ENCODE data around the gene ERCC2.

Gene ERCC2

GRCh38 chr19:45344621-45345505 is 25.5 kb downstream of the ERCC2 start:
- Histone ChIP-seq H3F3A (ENCODE audit: control insufficient read depth, insufficient read depth) (no peaks in the 10 kb centered on the region), H3K27me3 (ENCODE audit: control insufficient read depth, low read length) (no peaks in the 10 kb centered on the region), H3K36me3 (ENCODE audit: control insufficient read depth, low read length) (no peaks in the 10 kb centered on the region), H3K27ac (ENCODE audit: low read depth, low read length) (no peak overlapping the region), H3K4me1 (ENCODE audit: control insufficient read depth, low read length) (peaks cover 6% of the 10 kb centered on the region), H4K20me1 (ENCODE audit: control insufficient read depth, insufficient read depth, low read depth, low read length) (no peaks in the 10 kb centered on the region), H3K9me3 (ENCODE audit: control insufficient read depth, insufficient read depth, low read length) (no peaks in the 10 kb centered on the region), H3K79me2 (ENCODE audit: control insufficient read depth, low read length) (no peaks in the 10 kb centered on the region), H3K9me2 (replicated peaks; ENCODE audit: control insufficient read depth, low read length) (no peaks in the 10 kb centered on the region), H3K4me3 (ENCODE audit: low read length) (no peak overlapping the region), H3K4me2 (ENCODE audit: low read length) (no peak overlapping the region)
- TF ChIP-seq, protein P1, sequence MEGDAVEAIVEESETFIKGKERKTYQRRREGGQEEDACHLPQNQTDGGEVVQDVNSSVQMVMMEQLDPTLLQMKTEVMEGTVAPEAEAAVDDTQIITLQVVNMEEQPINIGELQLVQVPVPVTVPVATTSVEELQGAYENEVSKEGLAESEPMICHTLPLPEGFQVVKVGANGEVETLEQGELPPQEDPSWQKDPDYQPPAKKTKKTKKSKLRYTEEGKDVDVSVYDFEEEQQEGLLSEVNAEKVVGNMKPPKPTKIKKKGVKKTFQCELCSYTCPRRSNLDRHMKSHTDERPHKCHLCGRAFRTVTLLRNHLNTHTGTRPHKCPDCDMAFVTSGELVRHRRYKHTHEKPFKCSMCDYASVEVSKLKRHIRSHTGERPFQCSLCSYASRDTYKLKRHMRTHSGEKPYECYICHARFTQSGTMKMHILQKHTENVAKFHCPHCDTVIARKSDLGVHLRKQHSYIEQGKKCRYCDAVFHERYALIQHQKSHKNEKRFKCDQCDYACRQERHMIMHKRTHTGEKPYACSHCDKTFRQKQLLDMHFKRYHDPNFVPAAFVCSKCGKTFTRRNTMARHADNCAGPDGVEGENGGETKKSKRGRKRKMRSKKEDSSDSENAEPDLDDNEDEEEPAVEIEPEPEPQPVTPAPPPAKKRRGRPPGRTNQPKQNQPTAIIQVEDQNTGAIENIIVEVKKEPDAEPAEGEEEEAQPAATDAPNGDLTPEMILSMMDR (IDR thresholded peaks at IDR 0.05; ENCODE audit: low read depth, low read length, poor library complexity, severe bottlenecking) = no peak
- no peak for TF ChIP-seq EZH2phosphoT487 (IDR thresholded peaks at IDR 0.05; ENCODE audit: borderline replicate concordance, low read length)

- TF ChIP-seq EZH2phosphoT487 (IDR thresholded peaks at IDR 0.05; ENCODE audit: borderline replicate concordance, low read length) = no peak
- TF ChIP-seq, protein P1 (IDR thresholded peaks at IDR 0.05; ENCODE audit: low read depth, low read length, poor library complexity, severe bottlenecking) = no peak
- Histone ChIP-seq H3K9me3 (ENCODE audit: control insufficient read depth, insufficient read depth, low read length) (no peaks in the 10 kb centered on the region), H3K4me2 (ENCODE audit: low read length) (no peak overlapping the region), H3K27ac (ENCODE audit: low read depth, low read length) (no peak overlapping the region), H3K4me3 (ENCODE audit: low read length) (no peak overlapping the region), H3F3A (ENCODE audit: control insufficient read depth, insufficient read depth) (no peaks in the 10 kb centered on the region), H3K36me3 (ENCODE audit: control insufficient read depth, low read length) (no peaks in the 10 kb centered on the region), H3K27me3 (ENCODE audit: control insufficient read depth, low read length) (no peaks in the 10 kb centered on the region), H3K4me1 (ENCODE audit: control insufficient read depth, low read length) (peaks cover 8% of the 10 kb centered on the region), H3K79me2 (ENCODE audit: control insufficient read depth, low read length) (no peaks in the 10 kb centered on the region), H3K9me2 (replicated peaks; ENCODE audit: control insufficient read depth, low read length) (no peaks in the 10 kb centered on the region), H4K20me1 (ENCODE audit: control insufficient read depth, insufficient read depth, low read depth, low read length) (no peaks in the 10 kb centered on the region)
Observed at GRCh38 chr19:45342911-45343310, 27.5 kb downstream of the ERCC2 start.

- Histone ChIP-seq H3F3A (ENCODE audit: control insufficient read depth, insufficient read depth) (no peaks in the 10 kb centered on the region; the same call in 1 of the 2 replicates), H3K4me2 (ENCODE audit: low read length) (peak overlapping the region; percentile 50), H4K20me1 (ENCODE audit: control insufficient read depth, insufficient read depth, low read depth, low read length) (no peaks in the 10 kb centered on the region), H3K9me2 (replicated peaks; ENCODE audit: control insufficient read depth, low read length) (no peaks in the 10 kb centered on the region), H3K4me3 (ENCODE audit: low read length) (peak overlapping the region; percentile 17; the same call in 1 of the 2 replicates), H3K36me3 (ENCODE audit: control insufficient read depth, low read length) (no peaks in the 10 kb centered on the region), H3K9me3 (ENCODE audit: control insufficient read depth, insufficient read depth, low read length) (no peaks in the 10 kb centered on the region), H3K4me1 (ENCODE audit: control insufficient read depth, low read length) (peaks cover 8% of the 10 kb centered on the region), H3K27me3 (ENCODE audit: control insufficient read depth, low read length) (peaks cover 4% of the 10 kb centered on the region; the same call in 1 of the 2 replicates), H3K27ac (ENCODE audit: low read depth, low read length) (no peak overlapping the region), H3K79me2 (ENCODE audit: control insufficient read depth, low read length) (no peaks in the 10 kb centered on the region)
- TF ChIP-seq, protein P1 (IDR thresholded peaks at IDR 0.05; ENCODE audit: low read depth, low read length, poor library complexity, severe bottlenecking) = no peak
- TF ChIP-seq EZH2phosphoT487 (IDR thresholded peaks at IDR 0.05; ENCODE audit: borderline replicate concordance, low read length) = no peak
Observed at GRCh38 chr19:45340899-45341453, 29.4 kb downstream of the ERCC2 start.

Measured in DOHH2 (cell line).